ENCODE results near the gene ACTN4.

- TF ChIP-seq CTCF (conservative IDR thresholded peaks at IDR 0.05) (no peak), ZFX (IDR thresholded peaks at IDR 0.05) (no peak)
Measured at GRCh38 chr19:38617283-38617763, 30.1 kb upstream of the ACTN4 start.

Data from C4-2B (cell line).